DMS79 (cell line): Measurements from ENCODE around the gene MYO16.
"Not testable (repeated sequence)": the region's sequence is repeated elsewhere in the genome, so short reads cannot be mapped to it uniquely, and the experiment has no call there.

Source experiments
- DNase-seq: peaks from one replicate; lab custom pipeline; 2025; lab: John Stamatoyannopoulos, UW

The MYO16 gene

GRCh38 chr13:108983273-108983672 lies 353.9 kb downstream of the MYO16 start:
- no peak for DNase-seq

GRCh38 chr13:108984251-108984920 lies 355.0 kb downstream of the MYO16 start:
- no peak for DNase-seq

- DNase-seq: no peak
These were observed 355.8 kb downstream of the MYO16 start for GRCh38 chr13:108985166-108985565.

- no peak for DNase-seq
These were observed 358.1 kb downstream of the MYO16 start for GRCh38 chr13:108987517-108987916.

GRCh38 chr13:108987944-108988343 lies 358.5 kb downstream of the MYO16 start:
- no peak for DNase-seq

- not testable (repeated sequence) for DNase-seq
These were observed 362.0 kb downstream of the MYO16 start for GRCh38 chr13:108991416-108991815.

GRCh38 chr13:108993346-108993745 lies 363.9 kb downstream of the MYO16 start:
- no peak for DNase-seq

GRCh38 chr13:108996430-108996829 lies 367.0 kb downstream of the MYO16 start:
- DNase-seq: no peak

- no peak for DNase-seq
These were observed 370.8 kb downstream of the MYO16 start for GRCh38 chr13:109000207-109000606.

GRCh38 chr13:109002934-109003333 lies 373.5 kb downstream of the MYO16 start:
- no peak for DNase-seq

- DNase-seq: no peak
These were observed 378.5 kb downstream of the MYO16 start for GRCh38 chr13:109007946-109008345.

GRCh38 chr13:109009756-109010155 lies 380.3 kb downstream of the MYO16 start:
- DNase-seq: no peak

GRCh38 chr13:109010912-109011311 lies 381.5 kb downstream of the MYO16 start:
- DNase-seq: no peak

GRCh38 chr13:109012115-109012514 lies 382.7 kb downstream of the MYO16 start:
- DNase-seq: no peak

GRCh38 chr13:109021558-109021957 lies 392.1 kb downstream of the MYO16 start:
- DNase-seq: no peak

- no peak for DNase-seq
These were observed 395.2 kb downstream of the MYO16 start for GRCh38 chr13:109024611-109025010.

GRCh38 chr13:109026266-109026665 lies 396.9 kb downstream of the MYO16 start:
- no peak for DNase-seq

- DNase-seq: no peak
These were observed 399.2 kb downstream of the MYO16 start for GRCh38 chr13:109028624-109029023.

GRCh38 chr13:109033090-109033489 lies 403.7 kb downstream of the MYO16 start:
- no peak for DNase-seq

GRCh38 chr13:109036078-109036780 lies 406.8 kb downstream of the MYO16 start:
- no peak for DNase-seq

- DNase-seq: no peak
These were observed 414.2 kb downstream of the MYO16 start for GRCh38 chr13:109043636-109044035.

- no peak for DNase-seq
These were observed 426.4 kb downstream of the MYO16 start for GRCh38 chr13:109055850-109056249.

- no peak for DNase-seq
These were observed 428.7 kb downstream of the MYO16 start for GRCh38 chr13:109058087-109058486.

GRCh38 chr13:109072505-109072904 lies 443.1 kb downstream of the MYO16 start:
- no peak for DNase-seq
